ENCODE measurements around the gene MBNL2. TPM values are rescaled to one million over a fixed set of nuclear protein-coding genes. Genes with fewer than 3 reads are reported as not detected.

MBNL2 gene
- total RNA-seq, 3 donors from 2014 or later (not counting 1 experiment from before 2014, with no cell fraction given), result 30.9 to 38.3 (median 33.1) TPM

DNA sequence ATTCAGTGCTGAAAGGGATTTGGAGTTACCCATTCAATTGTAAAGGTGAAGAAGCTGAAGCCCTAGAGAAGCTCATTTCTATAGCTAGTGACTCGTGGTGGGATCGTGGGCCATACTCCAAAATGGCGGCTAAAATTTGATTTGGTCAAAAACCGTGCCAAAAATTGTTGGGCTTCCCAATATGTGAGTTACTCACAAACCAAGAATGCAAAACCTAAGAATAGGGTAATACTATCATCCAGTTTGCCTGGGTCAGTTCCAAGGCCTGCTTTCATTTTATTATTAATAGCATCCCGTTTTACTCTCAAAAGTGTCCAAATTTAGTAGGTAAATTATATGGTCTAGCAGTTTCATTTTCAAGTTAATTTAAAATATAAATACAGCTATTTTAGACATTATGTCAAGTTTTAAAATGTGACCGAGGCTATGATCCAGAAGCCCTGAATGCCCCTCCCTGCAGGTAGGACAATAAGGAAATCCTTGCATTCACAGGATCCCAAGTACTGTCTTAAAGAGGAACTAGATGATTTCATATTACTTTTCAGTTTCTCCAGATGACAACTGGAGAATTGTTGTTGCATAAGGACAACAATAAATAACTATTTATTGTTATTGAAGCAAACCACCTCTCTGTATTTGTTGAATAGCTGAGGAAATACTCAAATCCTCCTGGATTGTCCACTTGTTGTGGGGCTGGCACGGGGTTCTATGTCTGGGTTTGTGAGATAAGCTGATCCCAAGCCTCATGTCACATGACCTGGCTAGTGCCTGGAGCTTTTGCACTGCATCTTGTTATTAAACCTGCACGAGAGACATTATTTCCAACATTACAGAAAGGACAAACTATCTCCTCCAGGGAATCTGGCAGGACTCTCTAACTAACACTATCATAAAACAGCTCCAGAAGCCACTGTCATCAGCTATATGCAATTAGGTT is 200.3 kb downstream of the MBNL2 start:
- Mint-ChIP-seq H3K27ac (no peak overlapping the region), H3K4me1 (no peaks in the 10 kb centered on the region), H3K36me3 (no peaks in the 10 kb centered on the region), H3K9me3 (no peaks in the 10 kb centered on the region), H3K4me3 (no peak overlapping the region), H3K27me3 (ENCODE audit: low read depth in 2 of 2) (peaks cover 15 to 50% of the 10 kb centered on the region in 2 donors)
- Histone ChIP-seq H3K4me3 (ENCODE audit: low read length) (no peak overlapping the region), H3K27me3 (ENCODE audit: control insufficient read depth, insufficient read depth, low read length) (no peaks in the 10 kb centered on the region), H3K36me3 (ENCODE audit: control insufficient read depth, insufficient read depth, low read length) (no peaks in the 10 kb centered on the region), H3K27ac (ENCODE audit: low read length) (no peak overlapping the region), H3K4me1 (ENCODE audit: control insufficient read depth, insufficient read depth, low read length) (no peaks in the 10 kb centered on the region), H3K9me3 (ENCODE audit: control insufficient read depth, insufficient read depth, low read length) (no peaks in the 10 kb centered on the region)
- intact Hi-C loops (cut with micrococcal nuclease), result no loop called here
- no peak for ATAC-seq
- TF ChIP-seq, protein P1, sequence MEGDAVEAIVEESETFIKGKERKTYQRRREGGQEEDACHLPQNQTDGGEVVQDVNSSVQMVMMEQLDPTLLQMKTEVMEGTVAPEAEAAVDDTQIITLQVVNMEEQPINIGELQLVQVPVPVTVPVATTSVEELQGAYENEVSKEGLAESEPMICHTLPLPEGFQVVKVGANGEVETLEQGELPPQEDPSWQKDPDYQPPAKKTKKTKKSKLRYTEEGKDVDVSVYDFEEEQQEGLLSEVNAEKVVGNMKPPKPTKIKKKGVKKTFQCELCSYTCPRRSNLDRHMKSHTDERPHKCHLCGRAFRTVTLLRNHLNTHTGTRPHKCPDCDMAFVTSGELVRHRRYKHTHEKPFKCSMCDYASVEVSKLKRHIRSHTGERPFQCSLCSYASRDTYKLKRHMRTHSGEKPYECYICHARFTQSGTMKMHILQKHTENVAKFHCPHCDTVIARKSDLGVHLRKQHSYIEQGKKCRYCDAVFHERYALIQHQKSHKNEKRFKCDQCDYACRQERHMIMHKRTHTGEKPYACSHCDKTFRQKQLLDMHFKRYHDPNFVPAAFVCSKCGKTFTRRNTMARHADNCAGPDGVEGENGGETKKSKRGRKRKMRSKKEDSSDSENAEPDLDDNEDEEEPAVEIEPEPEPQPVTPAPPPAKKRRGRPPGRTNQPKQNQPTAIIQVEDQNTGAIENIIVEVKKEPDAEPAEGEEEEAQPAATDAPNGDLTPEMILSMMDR (IDR thresholded peaks at IDR 0.05), result no peak
- 85% methylated on average over 7 of the region's 8 CpGs for WGBS (ENCODE audit: insufficient coverage)
- DNase-seq, result no peak

DNA sequence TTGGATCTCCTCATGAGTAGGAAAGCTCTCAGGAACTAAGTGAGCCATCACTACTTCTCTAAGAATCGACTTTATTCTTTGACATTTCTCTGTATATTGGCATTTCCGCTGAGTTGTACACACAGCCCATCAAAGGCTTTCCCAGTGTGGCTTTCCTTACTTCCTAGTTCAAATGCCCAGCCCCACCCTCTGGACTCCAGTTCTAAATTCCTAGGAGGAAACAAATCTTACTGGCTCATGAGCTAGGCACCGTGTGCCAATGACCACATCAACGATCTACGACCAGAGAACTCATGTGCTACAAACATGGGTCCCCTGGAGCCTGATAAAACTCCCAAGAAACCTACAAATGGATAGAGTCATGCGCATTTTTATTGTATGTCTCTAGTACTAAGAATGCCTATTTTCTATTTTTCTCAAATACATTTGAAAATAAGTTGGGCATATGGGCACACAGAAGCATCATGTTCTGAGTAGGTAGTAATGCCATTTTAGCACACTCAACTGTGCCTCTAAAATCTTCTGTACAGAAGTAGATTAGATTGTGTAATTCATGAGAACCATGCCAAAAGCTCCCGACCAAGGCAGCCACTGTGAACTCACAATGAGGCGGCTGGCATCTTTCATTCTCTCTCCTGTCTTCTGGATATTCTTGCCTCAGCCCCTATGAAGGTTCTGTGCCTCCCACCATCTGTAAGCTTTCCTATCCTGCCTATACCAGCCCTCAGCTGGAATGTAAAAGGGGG is 201.3 kb downstream of the MBNL2 start:
- TF ChIP-seq, protein P1 (IDR thresholded peaks at IDR 0.05), result no peak
- intact Hi-C loops (cut with micrococcal nuclease), result no loop called here
- H3K9me3 Mint-ChIP-seq, result no peaks in the 10 kb centered on the region
- H3K27ac Mint-ChIP-seq, result no peak overlapping the region
- no peaks in the 10 kb centered on the region for H3K36me3 Mint-ChIP-seq
- DNase-seq, result no peak
- 94% methylated on average over 7 of the region's 8 CpGs for WGBS (ENCODE audit: insufficient coverage)
- no peaks in the 10 kb centered on the region for H3K4me1 Mint-ChIP-seq
- Histone ChIP-seq H3K27me3 (ENCODE audit: control insufficient read depth, insufficient read depth, low read length) (no peaks in the 10 kb centered on the region), H3K36me3 (ENCODE audit: control insufficient read depth, insufficient read depth, low read length) (no peaks in the 10 kb centered on the region), H3K4me3 (ENCODE audit: low read length) (no peak overlapping the region), H3K27ac (ENCODE audit: low read length) (no peak overlapping the region), H3K4me1 (ENCODE audit: control insufficient read depth, insufficient read depth, low read length) (no peaks in the 10 kb centered on the region), H3K9me3 (ENCODE audit: control insufficient read depth, insufficient read depth, low read length) (no peaks in the 10 kb centered on the region)
- no peak for ATAC-seq
- H3K27me3 Mint-ChIP-seq (ENCODE audit: low read depth in 2 of 2), result peaks cover 15 to 39% of the 10 kb centered on the region in 2 donors
- H3K4me3 Mint-ChIP-seq, result no peak overlapping the region

DNA sequence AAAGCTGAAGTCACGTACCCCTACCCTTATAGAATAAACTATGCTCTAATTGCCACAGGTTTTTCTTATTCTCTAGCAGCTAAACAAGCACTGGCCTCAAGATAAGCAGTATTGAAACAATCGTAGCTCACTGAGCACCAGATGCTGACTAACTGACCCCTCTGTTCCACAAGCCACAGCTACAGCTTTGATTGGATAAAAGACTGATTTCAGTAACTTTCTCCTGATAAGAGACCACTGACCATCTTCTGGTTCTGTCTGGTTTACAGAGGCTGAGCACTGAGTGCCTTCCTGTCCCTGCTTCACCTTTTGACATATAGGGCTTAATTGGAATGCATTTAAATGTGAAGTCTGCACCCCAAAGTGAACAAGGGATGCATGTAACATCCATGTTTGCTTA is 203.5 kb downstream of the MBNL2 start:
- H3K9me3 Mint-ChIP-seq, result no peaks in the 10 kb centered on the region
- H3K4me3 Mint-ChIP-seq, result no peak overlapping the region
- Histone ChIP-seq H3K27me3 (ENCODE audit: control insufficient read depth, insufficient read depth, low read length) (no peaks in the 10 kb centered on the region), H3K4me3 (ENCODE audit: low read length) (no peak overlapping the region), H3K27ac (ENCODE audit: low read length) (no peak overlapping the region), H3K4me1 (ENCODE audit: control insufficient read depth, insufficient read depth, low read length) (no peaks in the 10 kb centered on the region), H3K36me3 (ENCODE audit: control insufficient read depth, insufficient read depth, low read length) (no peaks in the 10 kb centered on the region), H3K9me3 (ENCODE audit: control insufficient read depth, insufficient read depth, low read length) (no peaks in the 10 kb centered on the region)
- H3K27ac Mint-ChIP-seq, result no peak overlapping the region
- H3K27me3 Mint-ChIP-seq (ENCODE audit: low read depth in 2 of 2), result peaks cover 24 to 27% of the 10 kb centered on the region in 2 donors
- DNase-seq (no peak), ATAC-seq (no peak)
- TF ChIP-seq, protein P1 (IDR thresholded peaks at IDR 0.05), result no peak
- intact Hi-C loops (cut with micrococcal nuclease), result no loop called here
- no peaks in the 10 kb centered on the region for H3K36me3 Mint-ChIP-seq
- WGBS (ENCODE audit: insufficient coverage), result 85% methylated on average over 2 of the region's 2 CpGs
- peaks cover 0 to 5% of the 10 kb centered on the region in 2 donors for H3K4me1 Mint-ChIP-seq
